Adipocyte (in vitro differentiated cells): Measurements from ENCODE around the gene FYB1.

ENCODE experiments used
- DNase-seq: peaks from one replicate; pipeline ENCODE4 v3.0.0-alpha.2; 2015; ENCODE audit warnings: low read depth
- H3K27me3 ChIP-seq: replicated peaks from 2 replicates; pipeline ENCODE4 v1.7.0; 2013; ENCODE audit warnings: mild to moderate bottlenecking, low read length, moderate library complexity; ENCODE audit not compliant: control insufficient read depth, insufficient read depth
- H3K36me3 ChIP-seq: 2 replicates; pipeline ENCODE4 v1.7.0; 2013; ENCODE audit warnings: low read length, mild to moderate bottlenecking, moderate library complexity; ENCODE audit not compliant: control insufficient read depth, insufficient read depth, severe bottlenecking
- H3K4me1 ChIP-seq: 2 replicates; pipeline ENCODE4 v1.7.0; 2013; ENCODE audit warnings: mild to moderate bottlenecking, low read length, moderate library complexity; ENCODE audit not compliant: control insufficient read depth, insufficient read depth
- H3K4me3 ChIP-seq: 2 replicates; pipeline ENCODE4 v1.7.0; 2013; ENCODE audit warnings: mild to moderate bottlenecking, low read length, moderate library complexity
- H3K9ac ChIP-seq: 2 replicates; pipeline ENCODE4 v1.7.0; 2013; ENCODE audit warnings: mild to moderate bottlenecking, low read length, moderate library complexity
- H3K9me3 ChIP-seq: 2 replicates; pipeline ENCODE4 v1.7.0; 2013; ENCODE audit warnings: mild to moderate bottlenecking, low read length, moderate library complexity; ENCODE audit not compliant: control insufficient read depth

Gene FYB1

GRCh38 chr5:39072925-39073766, 146.2 kb downstream of the FYB1 start:
- Histone ChIP-seq H3K4me3 (peak overlapping the region; percentile 99), H3K27me3 (no peaks in the 10 kb centered on the region), H3K9me3 (no peaks in the 10 kb centered on the region), H3K9ac (peak overlapping the region; percentile 99), H3K4me1 (peaks cover 27% of the 10 kb centered on the region), H3K36me3 (peaks cover 8% of the 10 kb centered on the region)
- peak; percentile 66 for DNase-seq

DNA sequence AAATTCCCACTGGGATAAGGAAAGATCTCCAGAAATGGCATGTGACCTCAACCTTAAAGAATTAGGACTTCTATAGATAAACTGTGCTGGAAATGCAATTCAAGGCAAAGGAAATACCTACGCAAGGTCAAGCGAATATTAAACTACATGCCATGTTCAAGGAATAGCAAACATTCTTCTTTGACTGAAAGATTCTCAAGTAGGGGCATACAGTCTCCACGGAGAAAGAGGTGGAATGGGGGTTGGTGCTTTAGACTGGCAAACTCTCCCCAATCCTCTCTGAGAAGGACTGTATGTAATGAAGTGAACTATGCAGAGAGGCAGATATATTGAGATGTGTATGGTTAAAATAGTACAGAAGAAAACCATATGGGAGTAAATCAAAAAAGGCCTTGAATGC, 151.3 kb downstream of the FYB1 start:
- Histone ChIP-seq H3K9me3 (no peaks in the 10 kb centered on the region), H3K4me1 (peaks cover 26% of the 10 kb centered on the region), H3K27me3 (no peaks in the 10 kb centered on the region), H3K9ac (no peak overlapping the region), H3K36me3 (peaks cover 18% of the 10 kb centered on the region), H3K4me3 (no peak overlapping the region)
- DNase-seq = no peak

DNA sequence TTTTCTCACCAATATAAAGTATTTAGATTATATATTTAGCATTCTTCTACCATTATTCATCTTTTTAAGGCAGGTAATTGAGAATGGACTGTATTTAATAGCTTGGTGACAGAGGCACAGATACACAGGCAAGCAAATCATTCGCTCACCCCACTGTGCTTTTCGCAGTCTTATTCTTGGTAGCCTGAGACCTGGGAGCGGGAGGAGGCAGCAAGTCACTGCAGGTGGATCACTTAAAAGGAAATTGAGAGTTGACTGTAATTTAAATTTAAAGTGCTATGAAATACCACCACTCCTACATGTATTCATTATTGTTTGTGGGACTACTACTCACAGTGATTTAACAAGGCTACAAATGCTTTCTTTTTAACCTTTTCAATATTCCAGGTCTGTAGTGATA, 154.9 kb downstream of the FYB1 start:
- Histone ChIP-seq H3K9me3 (no peaks in the 10 kb centered on the region), H3K9ac (no peak overlapping the region), H3K27me3 (no peaks in the 10 kb centered on the region), H3K4me3 (no peak overlapping the region), H3K4me1 (peaks cover 13% of the 10 kb centered on the region), H3K36me3 (peaks cover 21% of the 10 kb centered on the region)
- no peak for DNase-seq

DNA sequence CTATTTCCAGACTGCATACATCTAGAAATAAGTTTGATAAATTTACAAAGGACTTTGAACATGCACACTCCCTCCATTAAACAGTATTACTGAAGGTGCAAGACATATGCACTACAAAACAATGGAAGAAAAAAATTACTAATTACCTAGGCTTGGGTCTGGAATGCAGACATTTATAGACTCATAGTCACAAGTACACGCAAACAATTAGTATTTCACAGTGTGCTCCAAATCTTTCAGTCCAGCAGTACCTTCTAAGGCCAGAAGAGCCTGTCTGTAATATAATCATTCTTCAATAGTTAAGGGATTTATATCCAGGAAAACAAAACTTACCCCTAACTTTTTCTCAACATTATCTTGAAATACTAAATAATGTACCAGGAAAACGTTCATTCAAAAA, 156.3 kb downstream of the FYB1 start:
- no peak overlapping the region for H3K9ac ChIP-seq
- DNase-seq = no peak

DNA sequence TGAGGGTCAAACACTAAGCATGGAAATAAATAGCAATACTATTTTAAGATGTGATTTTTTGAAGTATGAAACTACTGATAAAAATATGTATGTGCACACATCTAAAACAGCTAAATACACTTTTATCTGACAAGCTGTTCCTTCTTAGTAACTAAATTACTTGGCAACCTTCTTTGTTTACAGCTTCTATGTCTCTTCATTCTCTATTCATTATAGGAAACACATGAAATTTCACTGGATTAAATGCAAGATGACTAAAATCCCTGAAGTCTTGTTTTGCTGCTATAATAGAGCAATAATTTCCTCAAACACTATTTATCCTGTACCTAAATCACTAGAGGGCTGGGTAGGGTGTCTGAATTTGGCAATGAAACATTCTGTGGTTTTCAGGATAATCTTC, 156.8 kb downstream of the FYB1 start:
- DNase-seq = peak; percentile 36
- no peak overlapping the region for H3K9ac ChIP-seq
- H3K9me3 ChIP-seq = no peaks in the 10 kb centered on the region
- no peak overlapping the region for H3K4me3 ChIP-seq
- H3K36me3 ChIP-seq = peaks cover 18% of the 10 kb centered on the region
- no peaks in the 10 kb centered on the region for H3K27me3 ChIP-seq
- peaks cover 31% of the 10 kb centered on the region for H3K4me1 ChIP-seq

More for the DNA sequence above, 156.3 kb downstream of the FYB1 start:
- Histone ChIP-seq H3K36me3 (peaks cover 18% of the 10 kb centered on the region), H3K27me3 (no peaks in the 10 kb centered on the region), H3K4me1 (peaks cover 27% of the 10 kb centered on the region), H3K9me3 (no peaks in the 10 kb centered on the region), H3K4me3 (no peak overlapping the region)

- H3K9ac ChIP-seq = no peak overlapping the region
- DNase-seq = no peak
- peaks cover 35% of the 10 kb centered on the region for H3K4me1 ChIP-seq
- H3K27me3 ChIP-seq = no peaks in the 10 kb centered on the region
- H3K36me3 ChIP-seq = peaks cover 18% of the 10 kb centered on the region
- H3K4me3 ChIP-seq = no peak overlapping the region
- no peaks in the 10 kb centered on the region for H3K9me3 ChIP-seq
These were observed 157.3 kb downstream of the FYB1 start for GRCh38 chr5:39062104-39062503.

GRCh38 chr5:39059064-39059463, 160.3 kb downstream of the FYB1 start:
- Histone ChIP-seq H3K4me1 (peaks cover 52% of the 10 kb centered on the region), H3K36me3 (peaks cover 8% of the 10 kb centered on the region), H3K4me3 (peak overlapping the region; percentile 3), H3K9me3 (no peaks in the 10 kb centered on the region), H3K9ac (no peak overlapping the region), H3K27me3 (no peaks in the 10 kb centered on the region)
- no peak for DNase-seq

GRCh38 chr5:39058178-39058921, 161.0 kb downstream of the FYB1 start:
- no peaks in the 10 kb centered on the region for H3K9me3 ChIP-seq
- H3K27me3 ChIP-seq = no peaks in the 10 kb centered on the region
- DNase-seq = no peak
- H3K4me3 ChIP-seq = peak overlapping the region; percentile 80
- peaks cover 51% of the 10 kb centered on the region for H3K4me1 ChIP-seq
- peaks cover 8% of the 10 kb centered on the region for H3K36me3 ChIP-seq
- peak overlapping the region; percentile 69 for H3K9ac ChIP-seq

DNA sequence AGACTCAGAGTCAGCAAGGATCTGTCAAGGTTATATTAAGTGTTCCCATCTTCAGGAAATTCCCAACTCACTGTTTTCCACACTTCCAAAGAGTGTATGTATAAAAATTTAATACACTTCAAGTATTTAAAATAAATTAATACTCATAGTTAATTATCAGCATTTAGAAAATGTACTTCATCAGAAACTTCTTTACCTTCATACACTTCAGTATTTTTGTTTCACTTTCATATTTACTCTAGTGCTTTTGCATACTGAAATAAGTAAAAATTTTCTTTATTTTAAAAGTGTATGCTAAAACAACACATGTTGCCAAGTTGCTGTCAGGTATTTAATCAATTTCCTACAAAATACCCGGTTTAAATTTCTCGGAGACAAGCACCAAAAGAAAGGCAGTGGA, 161.6 kb downstream of the FYB1 start:
- DNase-seq = no peak
- Histone ChIP-seq H3K4me3 (peak overlapping the region; percentile 80), H3K36me3 (peaks cover 8% of the 10 kb centered on the region), H3K9ac (peak overlapping the region; percentile 69), H3K27me3 (no peaks in the 10 kb centered on the region), H3K4me1 (peaks cover 44% of the 10 kb centered on the region), H3K9me3 (no peaks in the 10 kb centered on the region)

- Histone ChIP-seq H3K9ac (no peak overlapping the region), H3K4me3 (no peak overlapping the region), H3K9me3 (no peaks in the 10 kb centered on the region), H3K36me3 (peaks cover 2% of the 10 kb centered on the region), H3K4me1 (peaks cover 41% of the 10 kb centered on the region), H3K27me3 (no peaks in the 10 kb centered on the region)
- DNase-seq = no peak
These were observed 163.5 kb downstream of the FYB1 start for GRCh38 chr5:39055768-39056398.
